Measurements from ENCODE around the gene ELP6. TPM values are rescaled to one million over a fixed set of nuclear protein-coding genes. Genes with fewer than 3 reads are reported as not detected.

The ELP6 gene
- total RNA-seq, 4 donors from 2014 or later: 14.8 to 31.2 (median 23.8) TPM

- ATAC-seq (ENCODE audit: low FRiP score): no peak
- DNase-seq (ENCODE audit: low spot score): no peak
- TF ChIP-seq, protein P1, sequence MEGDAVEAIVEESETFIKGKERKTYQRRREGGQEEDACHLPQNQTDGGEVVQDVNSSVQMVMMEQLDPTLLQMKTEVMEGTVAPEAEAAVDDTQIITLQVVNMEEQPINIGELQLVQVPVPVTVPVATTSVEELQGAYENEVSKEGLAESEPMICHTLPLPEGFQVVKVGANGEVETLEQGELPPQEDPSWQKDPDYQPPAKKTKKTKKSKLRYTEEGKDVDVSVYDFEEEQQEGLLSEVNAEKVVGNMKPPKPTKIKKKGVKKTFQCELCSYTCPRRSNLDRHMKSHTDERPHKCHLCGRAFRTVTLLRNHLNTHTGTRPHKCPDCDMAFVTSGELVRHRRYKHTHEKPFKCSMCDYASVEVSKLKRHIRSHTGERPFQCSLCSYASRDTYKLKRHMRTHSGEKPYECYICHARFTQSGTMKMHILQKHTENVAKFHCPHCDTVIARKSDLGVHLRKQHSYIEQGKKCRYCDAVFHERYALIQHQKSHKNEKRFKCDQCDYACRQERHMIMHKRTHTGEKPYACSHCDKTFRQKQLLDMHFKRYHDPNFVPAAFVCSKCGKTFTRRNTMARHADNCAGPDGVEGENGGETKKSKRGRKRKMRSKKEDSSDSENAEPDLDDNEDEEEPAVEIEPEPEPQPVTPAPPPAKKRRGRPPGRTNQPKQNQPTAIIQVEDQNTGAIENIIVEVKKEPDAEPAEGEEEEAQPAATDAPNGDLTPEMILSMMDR (IDR thresholded peaks at IDR 0.05): no peak
These were observed 10.0 kb upstream of the ELP6 start for GRCh38 chr3:47523310-47524073.

- TF ChIP-seq, protein P1 (IDR thresholded peaks at IDR 0.05): peak in 2 of 3 donors; percentile 78 to 79
- peak; percentile 40 for DNase-seq (ENCODE audit: low spot score)
- ATAC-seq (ENCODE audit: low FRiP score): peak; percentile 97
These were observed 8.8 kb upstream of the ELP6 start for GRCh38 chr3:47522082-47522987.

DNA sequence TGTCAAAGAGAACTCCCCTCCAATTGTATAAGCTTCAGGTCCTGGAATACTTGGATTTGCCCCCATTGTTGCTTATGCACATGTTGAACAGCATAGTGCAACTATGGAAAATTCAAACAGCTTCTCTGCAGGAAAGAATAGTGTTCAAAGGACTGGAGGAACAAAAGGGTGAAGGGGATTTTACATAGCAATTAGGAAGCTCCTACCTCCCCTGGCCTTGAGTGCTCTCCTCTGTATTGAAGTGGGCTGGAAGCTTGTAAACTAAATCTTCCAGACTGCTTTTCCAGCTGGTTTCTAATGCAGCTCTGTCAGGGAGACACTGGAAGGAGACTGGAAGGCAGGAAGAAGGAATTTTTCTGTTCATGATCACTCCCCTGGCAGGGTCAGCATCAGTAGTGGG is 7.2 kb upstream of the ELP6 start:
- ATAC-seq (ENCODE audit: low FRiP score): no peak
- TF ChIP-seq, protein P1 (IDR thresholded peaks at IDR 0.05): no peak

GRCh38 chr3:47517937-47518336 is 4.4 kb upstream of the ELP6 start:
- ATAC-seq (ENCODE audit: low FRiP score) (no peak), DNase-seq (ENCODE audit: low spot score) (no peak)
- TF ChIP-seq, protein P1 (IDR thresholded peaks at IDR 0.05): no peak

More for the DNA sequence above, 7.2 kb upstream of the ELP6 start:
- DNase-seq (ENCODE audit: low spot score): no peak

GRCh38 chr3:47515864-47516319 is 2.4 kb upstream of the ELP6 start:
- DNase-seq (ENCODE audit: low spot score) (no peak), ATAC-seq (ENCODE audit: low FRiP score) (no peak)
- TF ChIP-seq, protein P1 (IDR thresholded peaks at IDR 0.05): no peak

- no peak for DNase-seq (ENCODE audit: low spot score)
- ATAC-seq (ENCODE audit: low FRiP score): no peak
- TF ChIP-seq, protein P1 (IDR thresholded peaks at IDR 0.05): no peak
These were observed 1.6 kb upstream of the ELP6 start for GRCh38 chr3:47515100-47515499.
